Testis (tissue), 2 donors: ENCODE results near the gene ADTRP.

Source experiments
- POLR2A ChIP-seq: fragments of 450-650 bp; IDR thresholded peaks from one replicate; pipeline ENCODE4 v1.6.1; 2017; ENCODE audit warnings: antibody characterized with exemption, mild to moderate bottlenecking, moderate library complexity
- TF ChIP-seq, protein P1 (sequence below), 3 experiments: fragments of 450-650 bp in 2 of 3; fragments of 200-600 bp in 1 of 3; sonication (generic) in 1 of 3; IDR thresholded peaks; one replicate each; pipeline ENCODE4 v1.5.1; 2016 to 2019; ENCODE audit warnings: antibody characterized with exemption in 3 of 3, mild to moderate bottlenecking in 2 of 3, moderate library complexity in 1 of 3

- TF ChIP-seq, protein P1, sequence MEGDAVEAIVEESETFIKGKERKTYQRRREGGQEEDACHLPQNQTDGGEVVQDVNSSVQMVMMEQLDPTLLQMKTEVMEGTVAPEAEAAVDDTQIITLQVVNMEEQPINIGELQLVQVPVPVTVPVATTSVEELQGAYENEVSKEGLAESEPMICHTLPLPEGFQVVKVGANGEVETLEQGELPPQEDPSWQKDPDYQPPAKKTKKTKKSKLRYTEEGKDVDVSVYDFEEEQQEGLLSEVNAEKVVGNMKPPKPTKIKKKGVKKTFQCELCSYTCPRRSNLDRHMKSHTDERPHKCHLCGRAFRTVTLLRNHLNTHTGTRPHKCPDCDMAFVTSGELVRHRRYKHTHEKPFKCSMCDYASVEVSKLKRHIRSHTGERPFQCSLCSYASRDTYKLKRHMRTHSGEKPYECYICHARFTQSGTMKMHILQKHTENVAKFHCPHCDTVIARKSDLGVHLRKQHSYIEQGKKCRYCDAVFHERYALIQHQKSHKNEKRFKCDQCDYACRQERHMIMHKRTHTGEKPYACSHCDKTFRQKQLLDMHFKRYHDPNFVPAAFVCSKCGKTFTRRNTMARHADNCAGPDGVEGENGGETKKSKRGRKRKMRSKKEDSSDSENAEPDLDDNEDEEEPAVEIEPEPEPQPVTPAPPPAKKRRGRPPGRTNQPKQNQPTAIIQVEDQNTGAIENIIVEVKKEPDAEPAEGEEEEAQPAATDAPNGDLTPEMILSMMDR (IDR thresholded peaks at IDR 0.05), result no peak
- TF ChIP-seq POLR2A, result no peak
Observed at GRCh38 chr6:11668455-11668854, 110.1 kb downstream of the ADTRP start.
